ENCODE results near the gene MUC4.
"Not testable (repeated sequence)": the region's sequence is repeated elsewhere in the genome, so short reads cannot be mapped to it uniquely, and the experiment has no call there.

The MUC4 gene

DNA sequence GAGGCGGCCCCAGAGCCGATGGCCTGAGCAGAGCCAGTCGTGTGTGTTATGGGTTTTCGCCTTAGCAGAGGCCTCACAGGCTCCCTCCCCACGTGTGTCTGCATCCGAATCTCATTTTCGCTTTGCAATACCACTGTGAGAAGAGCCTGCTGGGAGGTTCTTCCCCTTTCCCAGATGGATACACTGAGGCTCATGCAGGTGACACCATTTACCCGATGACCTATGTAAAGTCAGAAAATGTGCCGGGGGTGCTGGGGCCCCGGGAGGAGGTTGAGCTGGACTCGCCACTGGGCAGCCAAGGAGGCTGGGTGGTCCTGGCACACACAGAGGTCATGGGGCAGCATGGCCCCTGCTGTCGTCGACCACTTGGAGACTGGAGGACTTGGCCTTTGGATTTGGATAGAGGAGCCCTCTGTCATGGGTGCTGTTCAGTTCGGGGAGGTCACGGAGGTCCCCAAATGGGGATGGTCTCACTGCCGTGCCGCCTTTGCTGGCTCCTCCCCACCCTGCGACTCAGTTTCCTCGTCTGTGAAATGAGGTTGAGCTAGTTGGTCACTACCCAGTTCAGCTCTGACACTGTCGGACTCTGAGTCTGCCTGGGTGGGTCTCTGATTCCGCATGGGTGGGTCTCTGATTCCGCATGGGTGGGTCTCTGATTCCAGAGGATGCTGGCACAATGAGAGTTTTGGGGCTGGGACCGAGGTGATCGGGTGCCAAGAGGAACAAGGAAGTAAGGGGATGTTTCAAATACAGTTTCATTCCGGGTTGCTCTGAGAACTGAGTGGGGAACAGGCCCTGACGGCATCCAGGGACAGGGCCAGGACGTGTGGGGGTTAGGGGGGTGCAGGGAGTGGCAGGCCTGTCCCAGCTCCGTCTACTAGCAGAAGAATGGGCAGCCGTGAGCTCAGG, 23.2 kb upstream of the MUC4 start:
- no peak for DNase-seq

DNA sequence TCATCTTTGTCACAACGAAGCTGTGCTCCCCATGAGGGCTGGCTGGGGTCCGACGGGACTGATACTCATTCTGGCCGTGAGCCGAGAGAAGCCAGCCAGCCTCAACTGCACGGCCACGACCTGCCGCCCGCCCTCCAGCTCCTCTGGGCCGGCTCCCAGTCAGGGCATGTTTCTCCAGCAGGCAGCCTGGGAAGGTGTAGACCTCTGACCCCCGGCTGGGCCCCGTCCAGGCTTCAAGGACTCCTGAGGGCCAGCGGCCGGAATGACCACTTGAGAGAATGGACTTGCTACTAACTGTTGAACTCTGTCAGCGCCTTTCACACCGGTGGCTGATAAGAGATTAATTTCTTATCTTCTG, 18.1 kb upstream of the MUC4 start:
- DNase-seq = no peak

DNA sequence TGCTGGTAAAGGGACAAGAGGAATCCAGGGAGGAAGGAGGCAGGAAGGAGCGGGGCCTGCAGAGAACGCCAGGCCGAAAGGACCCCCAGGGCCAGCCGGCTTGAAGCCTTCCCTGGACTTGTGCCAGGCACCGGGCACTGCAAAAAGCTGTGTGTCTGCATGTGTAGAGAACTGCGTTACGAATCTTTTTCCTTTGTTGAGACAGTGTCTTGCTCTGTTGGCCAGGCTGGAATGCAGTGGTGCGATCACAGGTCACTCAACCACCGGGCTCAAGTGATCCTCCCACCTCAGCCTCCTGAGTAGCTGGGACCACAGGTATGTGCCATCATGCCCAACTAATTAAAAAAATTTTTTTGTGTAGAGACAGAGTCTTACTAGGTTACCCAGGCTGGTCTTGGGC, 17.0 kb upstream of the MUC4 start:
- DNase-seq = no peak

DNA sequence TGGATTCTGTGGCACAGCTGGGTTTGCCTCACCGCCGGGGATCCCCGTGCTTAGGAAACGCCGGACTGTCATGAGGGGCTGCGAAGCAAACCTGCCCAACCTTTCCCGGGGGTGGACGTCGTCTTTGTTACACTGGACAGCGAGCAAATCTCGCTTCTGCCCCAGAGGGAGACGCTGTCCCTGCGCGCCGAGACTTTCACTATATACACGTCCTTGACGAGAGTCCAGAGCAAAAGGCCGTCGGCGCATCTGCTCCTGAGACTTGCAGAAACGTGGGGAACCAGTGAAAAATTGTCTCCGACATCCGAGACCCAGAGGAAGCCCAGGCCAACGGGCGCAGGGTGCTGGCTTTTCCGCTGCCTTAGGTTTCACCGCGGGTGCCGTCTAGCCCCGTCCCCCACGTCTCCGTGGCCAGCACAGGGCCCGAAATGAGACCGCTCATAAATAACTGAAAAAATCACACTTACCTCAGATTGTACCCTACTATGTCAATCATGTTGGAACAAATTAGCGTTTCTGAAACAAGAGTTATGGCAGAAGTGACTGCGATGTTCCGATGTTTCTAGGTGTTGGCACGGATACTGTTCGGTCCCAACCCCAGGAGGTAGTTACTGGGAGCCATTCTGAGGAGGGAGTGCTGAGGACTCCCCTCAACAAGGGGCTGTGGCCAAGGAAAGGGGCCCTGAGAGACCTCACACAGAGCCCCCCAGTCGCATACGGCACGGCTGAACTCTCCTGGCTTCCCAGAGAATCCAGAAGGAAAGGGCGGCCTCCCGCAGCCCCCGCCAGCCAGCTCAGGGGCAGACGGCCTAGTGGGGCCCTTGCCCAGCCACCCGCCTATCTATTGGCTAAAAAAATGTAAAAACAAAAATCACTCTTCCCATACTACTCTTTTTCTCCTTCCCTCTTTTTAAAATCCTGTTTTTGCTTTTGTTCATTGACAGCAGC, 14.4 kb upstream of the MUC4 start:
- no peak for DNase-seq

DNA sequence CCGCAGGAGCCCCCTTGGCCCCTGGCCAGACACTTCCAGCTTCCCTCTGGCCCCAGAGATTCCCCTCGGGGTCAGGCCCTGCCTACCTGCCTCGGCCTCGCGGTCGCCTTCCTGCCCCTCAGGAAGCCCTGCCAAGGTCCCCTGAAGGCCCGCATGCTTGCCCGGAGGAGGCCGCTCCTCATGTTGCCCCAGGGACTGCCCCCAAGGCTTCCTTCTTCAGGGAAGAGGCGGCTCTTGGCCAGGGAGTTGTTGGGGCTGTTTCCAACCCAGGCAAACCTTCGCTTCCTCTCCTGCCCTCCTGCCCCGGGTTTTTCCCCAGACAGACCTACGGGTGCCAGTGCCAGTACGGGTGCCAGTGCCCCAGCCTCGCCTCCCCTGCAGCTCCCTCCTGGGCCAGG, 13.5 kb upstream of the MUC4 start:
- DNase-seq = no peak

DNA sequence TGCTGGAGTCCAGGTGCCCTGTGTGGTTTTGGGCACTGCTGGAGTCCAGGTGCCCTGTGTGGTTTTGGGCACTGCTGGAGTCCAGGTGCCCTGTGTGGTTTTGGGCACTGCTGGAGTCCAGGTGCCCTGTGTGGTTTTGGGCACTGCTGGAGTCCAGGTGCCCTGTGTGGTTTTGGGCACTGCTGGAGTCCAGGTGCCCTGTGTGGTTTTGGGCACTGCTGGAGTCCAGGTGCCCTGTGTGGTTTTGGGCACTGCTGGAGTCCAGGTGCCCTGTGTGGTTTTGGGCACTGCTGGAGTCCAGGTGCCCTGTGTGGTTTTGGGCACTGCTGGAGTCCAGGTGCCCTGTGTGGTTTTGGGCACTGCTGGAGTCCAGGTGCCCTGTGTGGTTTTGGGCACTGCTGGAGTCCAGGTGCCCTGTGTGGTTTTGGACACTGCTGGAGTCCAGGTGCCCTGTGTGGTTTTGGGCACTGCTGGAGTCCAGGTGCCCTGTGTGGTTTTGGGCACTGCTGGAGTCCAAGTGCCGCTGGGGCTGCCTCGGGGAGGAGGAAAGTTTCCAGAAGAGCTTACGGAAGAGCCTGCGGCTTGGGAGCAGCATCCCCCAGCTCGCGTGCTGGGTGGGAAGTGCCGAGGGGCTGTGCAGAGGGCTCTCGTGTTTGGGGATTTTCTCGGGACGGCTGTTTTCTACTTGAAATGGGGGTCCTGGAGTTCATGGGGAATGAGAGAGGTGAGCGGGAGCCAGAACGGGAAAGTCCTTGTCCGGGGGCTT, 12.9 kb upstream of the MUC4 start:
- not testable (repeated sequence) for DNase-seq

DNA sequence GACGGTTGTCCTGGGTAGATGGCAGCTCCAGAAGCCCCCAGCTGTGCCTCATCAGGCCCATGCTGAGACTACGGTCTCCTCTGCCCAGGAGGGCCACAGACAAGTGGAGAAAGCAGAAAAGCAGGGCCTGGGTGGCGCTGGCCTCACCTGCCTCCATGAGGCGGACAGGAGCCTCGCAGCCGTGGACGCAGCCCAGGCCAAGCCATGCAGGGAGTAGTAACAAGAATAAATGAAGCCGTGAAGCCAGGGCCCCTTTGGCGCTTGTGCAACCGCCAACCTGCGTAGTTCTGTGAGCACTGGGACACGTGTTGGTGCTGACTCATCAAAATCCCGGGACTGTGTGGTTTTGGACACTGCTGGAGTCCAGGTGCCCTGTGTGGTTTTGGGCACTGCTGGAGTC, 12.3 kb upstream of the MUC4 start:
- DNase-seq = no peak

DNA sequence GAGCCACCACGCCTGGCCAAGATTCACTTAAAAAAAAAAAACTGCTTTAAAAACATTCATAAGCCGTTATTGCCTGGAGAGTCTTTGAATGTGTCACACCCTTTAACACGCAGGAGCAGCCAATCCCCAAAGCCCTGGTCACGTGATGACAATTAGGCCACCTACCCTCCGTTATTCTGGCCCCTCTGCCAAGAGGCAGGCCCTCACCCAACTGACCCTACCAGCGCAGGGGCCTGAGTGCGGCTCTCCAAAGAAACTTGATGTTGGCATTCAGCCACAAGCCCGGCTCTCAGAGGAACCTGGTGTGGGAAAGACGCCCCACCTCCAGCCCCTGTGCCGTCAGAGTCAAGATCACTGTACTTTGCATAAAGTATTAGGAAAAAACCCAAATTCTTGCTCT, 11.6 kb upstream of the MUC4 start:
- no peak for DNase-seq

DNA sequence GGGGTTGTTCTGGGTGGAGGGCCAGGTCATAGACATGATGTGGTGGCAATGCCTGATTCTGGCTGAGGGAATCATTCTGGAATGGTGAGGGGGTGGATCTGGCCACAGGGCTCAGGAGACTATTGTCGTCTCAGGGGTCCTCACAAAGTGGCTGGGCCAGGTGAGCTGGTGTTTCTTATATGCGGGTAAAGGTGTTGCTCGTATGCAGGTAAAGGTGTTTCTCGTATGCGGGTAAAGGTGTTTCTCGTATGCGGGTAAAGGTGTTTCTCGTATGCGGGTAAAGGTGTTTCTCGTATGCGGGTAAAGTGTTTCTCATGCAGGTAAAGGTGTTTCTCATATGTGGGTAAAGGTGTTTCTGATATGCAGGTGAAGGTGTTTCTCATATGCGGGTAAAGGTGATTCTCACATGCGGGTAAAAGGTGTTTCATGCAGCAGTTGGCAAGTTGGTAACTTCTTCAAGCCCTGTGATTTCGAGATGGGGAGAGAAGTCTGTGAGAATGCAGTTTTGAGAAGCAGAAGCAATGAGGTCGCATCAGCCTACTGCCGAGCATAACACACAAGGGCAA, 10.5 kb upstream of the MUC4 start:
- DNase-seq = no peak

DNA sequence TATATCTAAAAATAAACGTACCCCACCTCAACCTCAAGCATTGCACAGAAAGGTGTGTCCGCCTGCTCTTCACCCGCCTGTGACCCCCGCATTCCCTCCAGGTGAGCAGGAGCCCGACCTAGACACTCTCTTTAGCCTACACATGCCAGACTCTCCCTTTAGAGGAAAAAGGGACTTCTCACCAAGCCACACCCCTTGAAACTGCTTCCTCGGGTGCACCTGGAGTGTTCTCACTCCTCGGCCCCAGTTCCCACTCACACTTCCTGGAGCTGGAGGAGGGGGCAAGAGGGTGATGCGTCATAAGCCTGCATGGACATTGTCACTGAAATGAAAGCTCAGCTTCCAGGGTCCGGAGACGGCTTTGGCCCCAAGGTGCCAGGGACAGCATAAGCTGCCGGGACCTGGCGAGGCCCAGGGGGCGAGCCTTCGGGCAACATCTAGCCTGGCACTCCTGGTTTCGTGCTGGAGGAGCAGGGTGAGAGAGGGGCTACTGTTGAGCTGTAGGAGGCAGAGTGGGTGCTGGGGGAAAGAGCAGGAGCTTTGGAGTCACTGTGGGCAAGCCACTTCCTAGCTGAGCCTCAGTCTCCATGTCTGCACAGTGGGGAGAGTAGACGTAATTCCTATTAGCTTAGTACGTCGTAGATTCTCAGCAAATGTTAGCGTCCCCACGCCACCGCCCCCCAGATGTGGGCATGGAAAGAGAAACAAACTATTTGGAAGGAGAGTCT, 9.8 kb upstream of the MUC4 start:
- no peak for DNase-seq

DNA sequence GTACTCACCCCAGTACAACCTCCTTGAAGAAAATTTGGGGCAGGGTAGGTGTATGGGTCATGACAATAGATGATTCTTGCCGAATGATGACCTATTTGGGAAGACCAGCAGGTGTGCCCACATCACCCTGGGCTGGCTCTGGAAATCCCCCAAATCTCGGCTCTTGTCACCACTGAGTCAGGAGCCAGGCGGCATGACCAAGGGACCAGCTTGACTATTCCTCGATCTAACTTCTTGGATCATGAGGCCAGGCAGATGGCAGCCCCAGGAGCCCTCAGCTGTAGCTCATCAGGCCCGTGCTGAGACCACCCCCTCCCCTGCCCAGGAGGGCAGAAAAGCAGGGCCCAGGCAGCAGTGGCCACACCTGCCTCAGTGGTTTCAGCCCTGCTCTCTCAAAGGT, 9.2 kb upstream of the MUC4 start:
- DNase-seq = no peak

DNA sequence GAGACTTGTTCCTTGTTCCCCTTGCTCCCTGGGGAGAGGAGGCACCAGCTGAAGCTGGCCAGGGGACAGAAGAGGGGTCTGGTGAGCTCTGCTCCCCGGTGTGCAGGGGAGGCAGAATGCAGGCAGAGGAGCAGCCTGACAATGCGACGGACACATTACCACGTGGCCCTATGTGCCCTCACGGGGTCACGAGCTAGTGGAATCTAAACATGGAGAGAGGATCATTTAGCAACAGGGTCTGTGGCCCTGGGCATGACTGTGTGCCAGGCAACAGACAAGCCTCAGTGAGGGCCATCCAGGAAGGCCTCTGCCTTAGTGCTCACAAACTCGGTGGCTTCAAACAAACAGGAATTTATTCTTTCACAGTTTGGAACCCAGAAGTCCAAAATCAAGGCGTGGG, 8.5 kb upstream of the MUC4 start:
- DNase-seq = no peak

DNA sequence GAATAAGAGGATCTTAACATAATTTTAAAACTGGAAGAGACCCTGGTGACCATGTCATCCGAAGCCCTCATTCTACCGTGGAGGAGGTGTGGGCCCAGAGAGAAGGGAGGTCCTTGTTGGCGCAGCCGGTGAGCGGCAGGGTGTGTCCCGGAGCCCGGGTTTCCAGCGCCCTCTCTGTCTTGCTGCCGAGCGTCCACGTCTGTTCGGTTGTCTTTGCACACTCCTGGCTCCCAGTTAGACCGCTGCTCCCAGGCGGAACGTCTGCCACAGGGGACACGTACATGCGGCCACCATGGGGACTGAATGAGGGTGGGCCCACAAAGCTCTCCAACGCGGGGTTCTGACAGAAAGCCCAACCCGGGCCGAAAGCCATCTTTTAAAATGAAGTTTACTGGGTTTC, 6.6 kb upstream of the MUC4 start:
- DNase-seq = no peak

DNA sequence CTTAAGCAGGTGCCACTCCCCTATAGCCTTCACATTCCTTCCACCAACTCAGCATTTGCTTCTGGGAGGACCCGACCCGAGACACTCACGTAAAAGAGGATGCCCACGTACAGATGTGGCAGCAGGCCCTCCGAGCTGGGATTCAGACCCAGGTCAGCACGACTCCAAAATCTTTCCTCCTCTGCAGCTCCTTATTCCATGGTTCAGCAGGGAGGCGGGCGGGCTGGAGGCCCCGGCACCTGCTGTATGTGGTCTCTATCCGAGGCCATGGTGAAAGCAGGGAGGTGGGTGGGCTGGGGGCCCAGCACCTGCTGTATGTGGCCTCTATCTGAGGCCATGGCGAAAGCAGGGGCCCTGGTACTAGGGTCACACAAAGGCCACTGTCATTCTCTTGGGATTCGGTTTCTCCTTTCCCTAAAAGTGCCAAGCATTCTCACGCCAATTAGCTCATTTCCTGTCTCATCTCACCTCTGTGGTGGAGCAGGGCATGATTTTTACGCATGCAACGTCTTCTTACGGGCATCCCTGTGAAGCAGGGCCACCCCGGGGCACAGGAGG, 5.9 kb upstream of the MUC4 start:
- no peak for DNase-seq

DNA sequence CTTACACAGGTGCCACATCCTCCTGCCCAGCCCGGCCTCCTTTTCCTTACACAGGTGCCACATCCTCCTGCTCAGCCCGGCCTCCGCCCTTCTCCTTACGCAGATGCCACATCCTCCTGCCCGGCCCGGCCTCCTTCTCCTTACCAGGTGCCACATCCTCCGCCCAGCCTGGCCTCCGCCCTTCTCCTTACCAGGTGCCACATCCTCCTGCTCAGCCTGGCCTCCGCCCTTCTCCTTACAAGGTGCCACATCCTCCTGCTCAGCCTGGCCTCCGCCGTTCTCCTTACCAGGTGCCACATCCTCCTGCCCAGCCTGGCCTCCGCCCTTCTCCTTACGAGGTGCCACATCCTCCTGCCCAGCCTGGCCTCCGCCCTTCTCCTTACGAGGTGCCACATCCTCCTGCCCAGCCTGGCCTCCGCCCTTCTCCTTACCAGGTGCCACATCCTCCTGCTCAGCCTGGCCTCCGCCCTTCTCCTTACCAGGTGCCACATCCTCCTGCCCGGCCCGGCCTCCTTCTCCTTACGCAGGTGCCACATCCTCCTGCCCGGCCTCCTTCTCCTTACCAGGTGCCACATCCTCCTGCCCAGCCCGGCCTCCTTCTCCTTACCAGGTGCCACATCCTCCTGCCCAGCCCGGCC, 4.7 kb upstream of the MUC4 start:
- DNase-seq = not testable (repeated sequence)

DNA sequence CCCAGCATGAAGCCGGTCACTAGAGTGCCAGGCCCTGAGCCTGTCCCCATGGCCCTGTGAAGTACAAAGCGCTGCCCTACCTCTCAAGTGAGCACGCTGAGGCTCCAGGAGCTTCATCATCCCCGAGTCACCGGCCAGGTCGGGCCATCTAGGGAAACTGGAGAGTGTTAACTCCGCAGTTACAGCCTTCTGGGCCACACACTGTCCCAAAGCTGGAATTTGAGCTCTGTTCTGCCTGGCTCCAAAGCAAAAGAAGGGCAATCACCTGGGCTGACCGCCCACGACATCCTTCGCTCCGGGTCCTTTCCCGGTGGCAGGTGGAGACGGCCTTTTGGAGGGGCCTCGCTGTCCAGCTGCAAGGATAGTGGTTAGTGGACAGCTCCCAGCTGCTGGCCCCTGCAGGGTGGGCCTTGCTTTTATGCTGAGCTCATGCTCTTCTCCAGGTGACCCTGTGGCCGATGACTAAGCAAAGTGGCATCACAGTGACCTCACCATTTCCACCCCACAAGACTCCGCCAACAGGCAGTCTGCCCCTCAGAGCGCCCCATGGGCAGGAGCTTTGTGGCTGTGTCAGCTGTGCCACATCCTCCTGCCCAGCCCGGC, 3.5 kb upstream of the MUC4 start:
- DNase-seq = no peak

DNA sequence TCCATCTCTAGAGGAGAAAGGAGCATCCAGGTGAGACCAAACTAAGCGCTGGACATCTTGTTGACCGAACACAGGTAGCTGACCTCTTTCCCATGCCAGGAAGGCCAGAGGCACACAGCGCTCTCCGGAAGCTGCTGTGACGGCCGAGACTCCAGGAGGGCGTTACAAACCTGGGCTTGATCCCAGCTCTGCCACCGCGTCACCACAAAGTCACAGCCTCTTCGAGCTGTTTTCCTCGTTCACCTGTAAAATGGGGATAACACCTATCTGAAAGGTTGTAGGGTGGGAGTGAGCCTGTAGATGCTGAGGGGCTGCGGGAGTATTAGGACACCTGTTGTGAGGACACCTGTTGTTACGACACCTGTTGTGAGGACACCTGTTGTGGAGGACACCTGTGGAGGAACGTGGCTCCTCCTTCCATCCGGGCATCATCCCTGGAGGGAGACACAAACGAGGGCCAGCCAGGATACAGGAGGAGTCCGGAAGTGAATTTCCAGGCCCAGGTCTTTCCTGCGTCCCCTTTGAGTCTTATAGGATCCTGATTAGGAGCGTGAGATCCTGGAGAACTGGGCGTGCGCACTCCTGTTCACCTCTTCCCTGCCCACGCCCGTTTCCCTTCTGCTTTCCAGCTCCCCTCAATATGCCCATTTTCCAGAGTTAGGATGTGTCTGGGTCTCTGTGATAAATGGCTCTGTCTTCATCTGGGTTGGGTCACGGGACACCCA, 2.3 kb upstream of the MUC4 start:
- no peak for DNase-seq

DNA sequence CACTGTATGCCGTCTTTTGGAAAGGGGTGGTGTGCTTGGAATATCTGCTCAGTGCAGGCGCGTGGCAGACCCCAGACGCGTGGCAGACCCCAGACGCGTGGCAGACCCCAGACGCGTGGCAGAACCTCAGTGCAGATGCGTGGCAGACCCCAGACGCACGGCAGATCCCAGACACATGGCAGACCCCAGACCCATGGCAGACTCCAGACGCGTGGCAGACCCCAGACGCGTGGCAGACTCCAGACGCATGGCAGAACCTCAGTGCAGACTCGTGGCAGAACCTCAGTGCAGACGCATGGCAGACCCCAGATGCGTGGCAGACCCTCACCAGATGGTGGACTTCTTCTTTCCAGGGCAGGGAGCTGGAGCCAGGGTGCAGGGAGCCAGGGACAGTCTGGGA, 637 bp upstream of the MUC4 start:
- no peak for DNase-seq

DNA sequence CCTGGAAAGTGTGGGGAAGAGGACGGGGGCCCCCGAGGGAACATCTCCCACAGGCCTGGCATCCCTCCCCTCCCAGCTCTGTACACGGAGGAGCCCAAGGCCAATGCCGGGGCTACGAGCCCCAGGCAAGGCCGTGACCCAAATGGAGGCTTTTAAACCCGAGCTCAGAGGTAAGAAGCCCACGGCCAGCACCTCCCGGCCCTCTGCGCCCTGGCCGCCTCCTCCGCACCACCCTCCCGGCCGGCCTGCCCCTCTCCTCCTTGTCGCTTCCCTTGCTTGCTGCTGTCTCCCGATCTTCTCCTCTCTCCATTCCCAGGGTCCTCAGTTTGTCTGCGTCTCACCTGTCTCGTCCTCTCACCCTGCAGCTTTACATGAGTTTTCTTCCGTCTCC, 1.3 kb downstream of the MUC4 start:
- no peak for DNase-seq

DNA sequence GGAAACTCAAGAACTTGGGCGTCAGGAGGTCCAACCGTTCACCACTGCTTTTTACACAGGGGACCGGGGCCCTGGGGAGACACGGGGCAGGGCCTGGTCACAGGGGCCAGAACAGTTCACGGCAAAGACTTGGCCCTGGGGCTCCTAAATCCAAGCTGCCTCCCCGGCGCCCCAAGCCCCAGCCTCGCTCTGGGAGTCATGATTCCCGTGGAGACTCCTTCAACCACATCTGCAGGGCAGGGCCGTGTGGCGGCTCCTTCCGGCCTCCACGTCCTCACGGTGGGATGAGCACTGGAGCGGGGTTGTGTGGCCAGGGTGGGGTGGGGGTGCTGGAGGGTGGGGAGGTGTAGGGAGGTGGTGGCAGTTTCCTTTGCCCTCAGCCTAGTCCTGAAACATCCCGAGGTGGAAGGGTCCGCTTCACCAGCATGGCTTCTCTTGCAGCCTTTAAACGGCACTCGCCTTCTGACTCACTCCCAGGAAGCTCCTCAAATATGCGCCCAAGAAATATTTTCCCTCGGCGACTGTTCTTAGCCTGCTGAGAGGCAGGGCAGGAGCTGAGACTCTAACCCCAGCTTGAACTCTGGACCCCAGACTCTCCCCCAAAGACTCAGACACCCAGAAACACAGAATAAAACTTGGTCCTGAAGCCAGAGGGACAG, 1.8 kb downstream of the MUC4 start:
- no peak for DNase-seq
